GM19025 (cell line): ENCODE data around the gene MTNR1B.
A peak's percentile ranks its signal among the peaks of the same experiment; 100 is the strongest.

Experiments
- ATAC-seq: cut with Tn5 transposase; IDR thresholded peaks from one replicate; pipeline ENCODE4 v1.9.1; 2021; ENCODE audit warnings: mild to moderate bottlenecking, low read depth, moderate library complexity; ENCODE audit not compliant: unreplicated experiment

MTNR1B gene

GRCh38 chr11:92977401-92977800 lies 8.0 kb downstream of the MTNR1B start:
- ATAC-seq: no peak

GRCh38 chr11:92978271-92979111 lies 9.0 kb downstream of the MTNR1B start:
- ATAC-seq: no peak

GRCh38 chr11:92979176-92979575 lies 9.7 kb downstream of the MTNR1B start:
- ATAC-seq: no peak

- no peak for ATAC-seq
Measured at GRCh38 chr11:92980312-92980711, 10.9 kb downstream of the MTNR1B start.

- ATAC-seq: no peak
Measured at GRCh38 chr11:92981508-92982043, 12.1 kb downstream of the MTNR1B start.

- no peak for ATAC-seq
Measured at GRCh38 chr11:92986585-92986984, 17.1 kb downstream of the MTNR1B start.

GRCh38 chr11:92993004-92993403 lies 23.6 kb downstream of the MTNR1B start:
- no peak for ATAC-seq

GRCh38 chr11:93000511-93001476 lies 31.3 kb downstream of the MTNR1B start:
- no peak for ATAC-seq

- ATAC-seq: no peak
Measured at GRCh38 chr11:93001806-93002205, 32.4 kb downstream of the MTNR1B start.

- no peak for ATAC-seq
Measured at GRCh38 chr11:93002380-93002779, 32.9 kb downstream of the MTNR1B start.

GRCh38 chr11:93005239-93005638 lies 35.8 kb downstream of the MTNR1B start:
- no peak for ATAC-seq

- no peak for ATAC-seq
Measured at GRCh38 chr11:93013646-93014045, 44.2 kb downstream of the MTNR1B start.

- no peak for ATAC-seq
Measured at GRCh38 chr11:93016595-93016994, 47.1 kb downstream of the MTNR1B start.

- no peak for ATAC-seq
Measured at GRCh38 chr11:93017821-93018690, 48.6 kb downstream of the MTNR1B start.

- ATAC-seq: no peak
Measured at GRCh38 chr11:93020248-93021046, 51.0 kb downstream of the MTNR1B start.

GRCh38 chr11:93024369-93024768 lies 54.9 kb downstream of the MTNR1B start:
- no peak for ATAC-seq

GRCh38 chr11:93025558-93026255 lies 56.3 kb downstream of the MTNR1B start:
- no peak for ATAC-seq

- ATAC-seq: peak; percentile 67
Measured at GRCh38 chr11:93028960-93029522, 59.6 kb downstream of the MTNR1B start.
